H1 (cell line): Measurements from ENCODE around the gene CHPF.

Experiments used
- POLR2A ChIP-seq, 2 experiments: IDR thresholded peaks; 1 replicate in 1 of 2; 2 replicates in 1 of 2; pipeline ENCODE4 v1.6.1; 2011; ENCODE audit warnings: low read depth in 2 of 2, low read length in 2 of 2, mild to moderate bottlenecking in 2 of 2; ENCODE audit errors: control extremely low read depth in 1 of 2
- RAD21 ChIP-seq, 2 experiments: IDR thresholded peaks in 1 of 2; conservative IDR thresholded peaks in 1 of 2; 2 replicates each; pipeline ENCODE4 v1.6.1; 2011; ENCODE audit warnings: low read depth in 2 of 2, low read length in 2 of 2, improper control_type of control experiment in 1 of 2, inconsistent platforms in 1 of 2, mild to moderate bottlenecking in 1 of 2, moderate library complexity in 1 of 2
- RFX5 ChIP-seq: IDR thresholded peaks from 2 replicates; pipeline ENCODE4 v1.6.1; 2011; ENCODE audit warnings: low read depth, low read length, improper control_type of control experiment, borderline replicate concordance
- SIN3A ChIP-seq, 2 experiments: IDR thresholded peaks in 1 of 2; conservative IDR thresholded peaks in 1 of 2; 2 replicates each; pipeline ENCODE4 v1.6.1; 2011 to 2012; ENCODE audit warnings: low read length in 2 of 2, improper control_type of control experiment in 1 of 2, low read depth in 1 of 2, mild to moderate bottlenecking in 1 of 2
- TEAD4 ChIP-seq: IDR thresholded peaks from 2 replicates; pipeline ENCODE4 v1.6.1; 2012; ENCODE audit warnings: low read depth, low read length, inconsistent platforms, mixed read lengths
- YY1 ChIP-seq: IDR thresholded peaks from 2 replicates; pipeline ENCODE4 v1.6.1; 2011; ENCODE audit warnings: low read depth, mild to moderate bottlenecking, low read length

DNA sequence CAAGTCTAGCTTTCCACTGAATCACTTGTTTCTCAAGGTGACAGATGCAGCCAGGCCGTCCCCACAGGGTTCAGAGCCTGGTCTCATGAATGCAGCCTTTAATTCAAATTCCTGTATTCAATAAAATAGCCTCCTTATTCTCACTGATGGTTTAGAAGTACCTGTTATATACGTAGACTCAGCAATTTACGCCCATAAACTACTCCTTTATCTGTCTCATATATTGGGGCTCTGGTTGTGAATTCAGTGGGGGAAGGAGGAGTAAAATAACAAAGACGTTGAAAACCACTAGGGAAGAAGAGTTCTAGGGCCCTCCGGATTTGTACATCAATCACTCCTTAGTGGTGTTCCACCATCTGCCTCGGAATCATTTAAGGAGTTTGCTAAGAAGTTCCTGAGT, 26.0 kb upstream of the CHPF start:
- no peak for TF ChIP-seq POLR2A (IDR thresholded peaks at IDR 0.05; ENCODE audit: control extremely low read depth in 1 of 2, low read depth in 2 of 2, low read length in 2 of 2)
- TF ChIP-seq SIN3A (conservative IDR thresholded peaks at IDR 0.05 in 1 of 2, IDR thresholded peaks at IDR 0.05 in 1 of 2; ENCODE audit: low read depth in 1 of 2, low read length in 2 of 2) = no peak
- no peak for TF ChIP-seq YY1
- no peak for TF ChIP-seq TEAD4
- no peak for TF ChIP-seq RFX5
- no peak for TF ChIP-seq RAD21 (IDR thresholded peaks at IDR 0.05 in 1 of 2, conservative IDR thresholded peaks at IDR 0.05 in 1 of 2; ENCODE audit: low read depth in 2 of 2, low read length in 2 of 2)
